HG03565 (cell line): ENCODE data around the gene RIMBP2.
"Not testable (repeated sequence)": the region's sequence is repeated elsewhere in the genome, so short reads cannot be mapped to it uniquely, and the experiment has no call there.

Source experiments
- ATAC-seq: cut with Tn5 transposase; IDR thresholded peaks from one replicate; pipeline ENCODE4 v1.9.1; 2021; ENCODE audit warnings: mild to moderate bottlenecking, moderate library complexity; ENCODE audit not compliant: unreplicated experiment

The RIMBP2 gene

GRCh38 chr12:130742112-130742511, 26.0 kb upstream of the RIMBP2 start:
- ATAC-seq, result no peak

- ATAC-seq, result no peak
These were observed 23.5 kb upstream of the RIMBP2 start for GRCh38 chr12:130739571-130739970.

- ATAC-seq, result not testable (repeated sequence)
These were observed 22.3 kb upstream of the RIMBP2 start for GRCh38 chr12:130738403-130738802.

DNA sequence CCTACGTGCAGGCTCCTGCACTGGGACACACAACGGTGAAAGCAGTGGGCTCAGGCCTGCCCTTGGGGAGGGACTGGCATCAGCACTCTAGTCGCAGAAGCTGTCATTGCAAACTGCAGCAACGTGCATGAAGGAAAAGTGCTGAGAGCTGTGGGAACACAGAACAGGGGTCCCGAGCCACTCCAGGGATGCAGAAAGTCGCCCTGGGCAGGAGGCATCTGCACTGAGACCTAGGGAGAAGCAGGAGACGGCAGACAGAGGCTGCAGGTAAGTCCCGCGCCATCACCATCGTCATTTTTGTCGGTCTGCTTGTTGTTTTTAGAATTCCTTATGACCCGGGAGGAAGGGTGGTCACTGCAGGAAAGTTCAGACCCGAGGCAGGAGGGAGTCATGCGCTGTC, 21.6 kb upstream of the RIMBP2 start:
- ATAC-seq, result no peak

- ATAC-seq, result no peak
These were observed 13.2 kb upstream of the RIMBP2 start for GRCh38 chr12:130729344-130729743.

DNA sequence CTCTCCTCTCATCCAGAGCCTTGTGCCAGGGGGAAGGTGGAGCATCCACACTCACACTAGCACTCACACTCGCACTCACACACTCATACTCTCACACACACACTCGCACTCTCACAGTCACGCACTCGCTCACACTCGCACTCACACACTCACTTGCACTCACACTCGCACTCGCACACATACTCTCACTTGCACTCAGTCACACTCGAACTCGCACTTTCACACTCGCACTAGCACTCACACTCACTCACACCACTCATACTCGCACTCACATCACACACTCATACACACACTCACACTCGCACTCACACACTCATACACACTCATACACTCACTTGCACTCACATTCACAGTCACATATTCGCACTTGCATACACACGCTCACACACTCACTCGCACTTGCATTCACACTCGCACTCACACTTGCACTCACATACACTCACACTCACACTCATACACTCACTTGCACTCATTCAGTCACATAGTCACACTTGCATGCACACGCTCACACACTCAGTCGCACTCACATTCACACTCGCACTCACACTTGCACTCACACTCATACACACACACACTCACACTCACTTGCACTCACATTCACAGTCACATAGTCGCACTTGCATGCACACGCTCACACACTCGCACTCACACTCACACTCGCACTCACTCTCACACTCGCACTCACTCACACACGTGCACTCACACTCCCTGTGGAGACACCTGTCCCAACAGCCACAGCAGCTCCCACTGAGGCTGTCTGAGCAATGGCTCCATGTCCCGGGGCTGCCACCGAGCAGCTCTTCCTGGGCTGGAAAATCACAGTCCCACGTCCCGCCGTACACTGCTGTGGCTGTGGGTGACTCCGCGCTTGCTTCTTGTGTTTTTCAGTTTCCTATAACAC, 12.3 kb upstream of the RIMBP2 start:
- no peak for ATAC-seq

DNA sequence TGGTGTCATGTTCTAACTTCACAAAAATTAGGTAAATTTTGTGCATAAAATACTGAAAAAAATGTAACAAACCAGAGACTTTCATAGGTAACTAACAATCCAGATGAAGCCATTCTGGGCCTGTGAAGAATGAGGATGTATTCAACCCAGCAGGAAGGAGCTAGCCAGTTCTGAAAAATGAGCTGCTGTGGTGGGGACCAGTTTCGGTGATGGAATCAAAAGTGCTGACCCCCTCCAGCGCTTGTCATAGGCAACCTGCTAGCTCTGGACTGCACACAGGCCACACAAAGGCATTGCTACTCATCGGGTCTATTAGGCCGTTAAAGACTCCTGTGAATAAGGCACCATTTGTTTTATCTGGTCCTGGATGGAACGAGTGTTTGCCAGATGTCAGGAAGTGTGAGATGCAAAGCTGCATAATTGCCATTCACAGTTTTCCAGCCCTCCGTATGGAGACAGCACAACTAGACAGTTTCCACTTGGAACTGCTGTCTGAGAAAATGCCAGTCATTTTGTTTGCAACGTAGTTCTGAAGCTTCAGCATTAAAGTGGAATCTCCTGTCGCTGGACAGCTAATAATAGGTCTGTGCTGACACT, 3.3 kb upstream of the RIMBP2 start:
- ATAC-seq, result no peak

DNA sequence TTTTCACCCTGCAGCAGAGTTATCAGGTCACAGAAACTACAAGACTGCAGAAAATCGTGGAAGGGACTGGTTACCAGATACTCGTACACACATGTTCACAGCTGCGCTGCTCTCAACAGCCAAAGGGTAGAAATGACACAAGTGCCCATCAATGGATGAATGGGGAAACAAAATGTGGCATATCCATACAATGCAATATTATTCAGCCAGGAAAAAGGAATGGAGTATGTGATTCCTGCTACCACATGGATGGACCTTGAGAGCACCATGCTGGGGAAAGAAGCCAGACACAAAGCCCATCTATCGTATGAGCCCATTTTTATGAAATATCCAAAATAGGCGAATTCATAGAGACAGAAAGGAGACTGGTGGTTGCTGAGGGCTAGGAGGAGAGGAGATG, 1.7 kb upstream of the RIMBP2 start:
- no peak for ATAC-seq

- ATAC-seq, result no peak
These were observed 869 bp upstream of the RIMBP2 start for GRCh38 chr12:130716969-130717366.

- ATAC-seq, result no peak
These were observed 725 bp downstream of the RIMBP2 start for GRCh38 chr12:130715150-130715997.

DNA sequence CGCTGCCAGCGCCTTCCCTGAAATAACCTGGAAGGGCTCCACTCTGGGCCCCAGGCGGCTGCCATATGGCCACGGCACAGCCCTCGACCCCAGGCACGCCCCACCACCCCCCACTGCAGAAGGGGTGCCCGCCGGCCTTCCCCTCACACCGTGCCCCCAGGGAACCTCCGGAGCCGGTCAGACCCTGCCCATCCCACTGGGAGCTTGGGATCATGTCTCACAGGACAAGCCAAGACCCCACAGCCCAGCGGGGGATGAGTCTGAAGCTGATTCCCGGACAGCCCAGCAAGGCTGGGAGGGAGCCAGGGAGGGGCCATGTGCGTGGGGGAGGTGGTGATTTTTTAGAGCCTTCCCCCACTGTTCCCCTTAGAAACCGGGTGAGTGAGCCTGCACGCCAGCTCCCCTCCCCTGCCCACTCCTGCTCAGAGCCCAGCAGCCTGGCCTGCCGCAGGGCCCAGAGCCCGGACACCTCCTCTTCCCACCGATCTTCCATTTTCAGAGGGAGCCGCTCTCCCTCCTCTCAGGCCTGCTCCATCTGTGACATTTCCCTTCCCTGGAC, 1.4 kb downstream of the RIMBP2 start:
- no peak for ATAC-seq

GRCh38 chr12:130714091-130714590, 2.0 kb downstream of the RIMBP2 start:
- ATAC-seq, result no peak

GRCh38 chr12:130713581-130713991, 2.5 kb downstream of the RIMBP2 start:
- no peak for ATAC-seq

GRCh38 chr12:130712346-130713065, 3.6 kb downstream of the RIMBP2 start:
- ATAC-seq, result no peak

GRCh38 chr12:130711756-130712155, 4.3 kb downstream of the RIMBP2 start:
- ATAC-seq, result no peak

GRCh38 chr12:130710733-130711080, 5.4 kb downstream of the RIMBP2 start:
- ATAC-seq, result no peak

GRCh38 chr12:130709971-130710732, 5.9 kb downstream of the RIMBP2 start:
- no peak for ATAC-seq

DNA sequence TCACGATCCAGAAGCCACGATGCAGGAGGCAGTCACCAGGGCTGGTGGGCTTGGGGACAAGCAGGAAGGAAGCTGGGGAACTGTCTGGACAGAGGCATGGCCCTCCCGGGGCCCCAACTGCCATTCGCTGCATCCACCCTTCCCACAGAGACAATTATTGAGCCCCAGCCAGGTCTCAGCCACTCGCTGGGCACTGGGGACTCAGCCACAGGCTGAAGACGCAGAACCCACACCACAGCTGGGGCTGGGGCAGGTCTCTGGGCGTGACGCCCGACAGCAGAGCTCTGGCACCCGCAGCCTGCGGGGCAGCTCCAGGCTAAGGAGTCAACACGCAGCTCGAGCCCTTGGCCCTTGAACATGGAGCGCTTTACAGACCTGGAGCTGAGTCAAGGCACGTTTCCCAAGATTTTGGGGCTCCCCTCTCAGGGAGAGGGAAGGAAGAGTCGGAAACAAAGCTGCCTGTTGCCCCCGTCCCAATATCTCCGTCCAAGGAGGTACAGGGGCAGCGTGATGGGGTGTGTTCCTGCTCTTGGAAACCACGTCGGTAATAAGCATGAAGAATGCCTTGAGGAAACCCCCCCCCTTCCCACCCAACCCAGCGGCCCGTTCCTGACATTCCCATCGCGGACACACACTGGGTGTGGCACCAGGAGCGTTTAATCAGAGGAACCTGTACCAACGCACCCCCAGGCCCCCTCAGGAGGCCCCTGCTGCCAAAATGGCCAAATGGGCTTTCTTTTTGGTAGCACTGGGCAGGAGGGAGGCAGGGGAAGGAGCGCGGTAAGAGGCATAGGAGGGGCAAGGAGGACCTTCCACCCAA, 6.7 kb downstream of the RIMBP2 start:
- no peak for ATAC-seq

DNA sequence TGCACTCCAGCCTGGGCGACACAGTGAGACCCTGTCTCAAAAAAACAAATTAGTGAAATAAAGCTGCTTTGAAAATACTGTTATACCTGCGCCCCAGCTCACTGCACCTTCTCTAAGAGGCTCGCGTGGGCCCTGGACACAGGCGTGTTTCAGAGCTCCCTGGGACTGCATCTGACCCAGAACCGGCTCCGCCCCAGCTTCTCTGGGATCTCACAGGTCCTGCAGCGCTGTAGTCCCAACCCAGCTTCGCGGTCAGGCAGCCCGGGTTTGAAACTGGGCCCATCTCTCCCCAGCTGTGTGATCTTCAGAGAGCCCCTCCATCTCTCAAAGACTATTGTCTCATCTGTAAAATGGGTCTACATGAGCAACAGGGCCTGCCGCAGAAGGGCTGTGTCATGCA, 7.5 kb downstream of the RIMBP2 start:
- no peak for ATAC-seq
